K562 (cell line): ENCODE measurements around the gene TSTD2. TPM values are rescaled to one million over a fixed set of nuclear protein-coding genes. Genes with fewer than 3 reads are reported as not detected.

Experiments
- ID3 ChIP-seq, 2 experiments: fragments of 250-450 bp in 1 of 2; fragments of 450-650 bp in 1 of 2; sonication (Bioruptor Pico) in 1 of 2; IDR thresholded peaks; 2 replicates each; pipeline versions ENCODE4 v1.6.1 to v1.8.0; 2016 to 2021; ENCODE audit warnings: mild to moderate bottlenecking in 2 of 2, moderate library complexity in 2 of 2, missing compliant biosample characterization in 1 of 2, missing genetic modification characterization in 1 of 2
- NEUROD1 ChIP-seq: fragments of 150-350 bp; IDR thresholded peaks from 2 replicates; pipeline ENCODE4 v1.6.1; 2014; ENCODE audit warnings: borderline replicate concordance, low read length, low read depth; ENCODE audit not compliant: partially characterized antibody
- PBX2 ChIP-seq, 2 experiments: IDR thresholded peaks in 1 of 2; conservative IDR thresholded peaks in 1 of 2; 2 replicates each; pipeline ENCODE4 v1.6.1; 2016; ENCODE audit warnings: low read depth in 2 of 2, mild to moderate bottlenecking in 1 of 2, missing compliant biosample characterization in 1 of 2, missing genetic modification characterization in 1 of 2, moderate library complexity in 1 of 2
- PRMT5 ChIP-seq: sonication (generic); formaldehyde crosslinking; IDR thresholded peaks from 2 replicates; pipeline ENCODE4 v1.5.0; 2020; ENCODE audit warnings: missing genetic modification reagents
- RBM17 ChIP-seq: fragments of 200-400 bp; formaldehyde crosslinking; IDR thresholded peaks from 2 replicates; pipeline ENCODE4 v1.6.1; 2017; ENCODE audit warnings: low read depth, mild to moderate bottlenecking, low read length, borderline replicate concordance
- SIX5 ChIP-seq, 2 experiments: IDR thresholded peaks; 2 replicates each; pipeline ENCODE4 v1.6.1; 2011; ENCODE audit warnings: low read length in 2 of 2, borderline replicate concordance in 1 of 2, low read depth in 1 of 2, mild to moderate bottlenecking in 1 of 2, moderate library complexity in 1 of 2; ENCODE audit not compliant: insufficient read depth in 1 of 2
- SMC3 ChIP-seq: conservative IDR thresholded peaks from 2 replicates; pipeline ENCODE4 v1.6.1; 2011; ENCODE audit warnings: low read depth, low read length, improper control_type of control experiment; ENCODE audit not compliant: insufficient read depth
- SP1 ChIP-seq: sonication (generic); formaldehyde crosslinking; IDR thresholded peaks from 2 replicates; pipeline ENCODE4 v1.8.1; 2022; ENCODE audit warnings: mild to moderate bottlenecking, missing genetic modification reagents
- TSHZ1 ChIP-seq: fragments of 250-450 bp; sonication (Bioruptor Pico); IDR thresholded peaks from 2 replicates; pipeline ENCODE4 v1.4.0; 2020; ENCODE audit warnings: mild to moderate bottlenecking, moderate library complexity
- YY1 ChIP-seq, 3 experiments: IDR thresholded peaks; 2 replicates each; pipeline ENCODE4 v1.6.1; 2011; ENCODE audit warnings: low read length in 2 of 3, mild to moderate bottlenecking in 2 of 3, moderate library complexity in 2 of 3, borderline replicate concordance in 1 of 3, control low read depth in 1 of 3, low read depth in 1 of 3; ENCODE audit not compliant: insufficient read depth in 3 of 3, insufficient replicate concordance in 2 of 3, control insufficient read depth in 1 of 3, insufficient read length in 1 of 3; ENCODE audit errors: extremely low read depth in 1 of 3
- ZMIZ1 ChIP-seq, 2 experiments: fragments of 150-350 bp in 1 of 2; IDR thresholded peaks; 2 replicates each; pipeline ENCODE4 v1.6.1; 2012 to 2016; ENCODE audit warnings: low read depth in 2 of 2, low read length in 2 of 2, mild to moderate bottlenecking in 1 of 2, moderate library complexity in 1 of 2
- ZNF134 ChIP-seq: fragments of 250-450 bp; sonication (Bioruptor Pico); conservative IDR thresholded peaks from 2 replicates; pipeline ENCODE4 v1.4.0; 2020
- ZNF232 ChIP-seq: sonication (generic); formaldehyde crosslinking; IDR thresholded peaks from 2 replicates; pipeline ENCODE4 v1.8.0; 2022; ENCODE audit warnings: mild to moderate bottlenecking, missing genetic modification reagents
- polyA plus RNA-seq, 8 experiments: library from polyadenylated mRNA; depleted of rRNA in 4 of 8; stranded (reverse) in 5 of 8; unstranded in 3 of 8; fragments of >200 nt; fragmentation: Nextera tagmentation in 2 of 8; fragmentation: Illumina TruSeq in 1 of 8; extraction: Ambion mirVana in 2 of 8; extraction: Trizol in 1 of 8; gene quantifications; 2 replicates each; pipeline versions ENCODE4 v1.2.1 to v1.2.3, GENCODE V29; 2011 to 2014; ENCODE audit warnings: inconsistent platforms in 1 of 8, missing spikeins in 1 of 8
- total RNA-seq, 7 experiments: library from RNA; depleted of rRNA in 6 of 7; stranded (reverse); fragments of >200 nt in 6 of 7; fragmentation: Illumina TruSeq in 2 of 7; extraction: Trizol in 2 of 7; gene quantifications; 2 replicates each; pipeline versions ENCODE4 v1.2.1 to v1.2.3, GENCODE V29; 2011 to 2021; ENCODE audit warnings: low replicate concordance in 1 of 7

TSTD2 gene
- total and polyA plus RNA-seq, 9 of the 15 experiments (the other 6 are each of a cell fraction or from before 2014, with no cell fraction given), result 10.1 to 36.7 (median 19.0) TPM

GRCh38 chr9:97598461-97599288, 34.5 kb downstream of the TSTD2 start (continued):
- TF ChIP-seq YY1 (IDR thresholded peaks at IDR 0.05; ENCODE audit: borderline replicate concordance in 1 of 3, control insufficient read depth in 1 of 3, extremely low read depth in 1 of 3, insufficient read depth in 3 of 3, insufficient read length in 1 of 3, insufficient replicate concordance in 2 of 3, low read depth in 1 of 3, low read length in 2 of 3) (no peak), ID3 (CRISPR knock-in tag; IDR thresholded peaks at IDR 0.05) (no peak), ID3 (tag; IDR thresholded peaks at IDR 0.05) (peak; percentile 96), PRMT5 (CRISPR knock-in tag) (no peak), ZNF134 (CRISPR knock-in tag) (no peak), RBM17 (no peak), NEUROD1 (no peak), SMC3 (peak; percentile 73), PBX2 (CRISPR knock-in tag; IDR thresholded peaks at IDR 0.05; ENCODE audit: low read depth) (no peak), PBX2 (tag; conservative IDR thresholded peaks at IDR 0.05; ENCODE audit: low read depth) (no peak; the same call in 1 of the 2 replicates), ZNF232 (CRISPR knock-in tag) (no peak), SP1 (CRISPR knock-in tag) (0 out of 2 replicates have a peak, but pooled peaks have one; percentile 24), TSHZ1 (CRISPR knock-in tag) (no peak), SIX5 (IDR thresholded peaks at IDR 0.05; ENCODE audit: borderline replicate concordance in 1 of 2, insufficient read depth in 1 of 2, low read depth in 1 of 2, low read length in 2 of 2) (no peak), ZMIZ1 (IDR thresholded peaks at IDR 0.05; ENCODE audit: low read depth in 2 of 2, low read length in 2 of 2) (no peak)
